Upper lobe of right lung (tissue), 1 donor: ENCODE data around the gene XYLT2. TPM values are rescaled to one million over a fixed set of nuclear protein-coding genes. Genes with fewer than 3 reads are reported as not detected.

ENCODE experiments used
- ATAC-seq: fragments of 200-7000 bp; cut with Tn5 transposase; one replicate; pipeline ENCODE4 v1.9.1; 2020; ENCODE audit warnings: mild to moderate bottlenecking, moderate library complexity
- DNase-seq: peaks from one replicate; pipeline ENCODE4 v3.0.0-alpha.2; 2020
- H3K27ac ChIP-seq: fragments of 200-600 bp; one replicate; pipeline ENCODE4 v1.8.0; 2022
- H3K27me3 ChIP-seq: fragments of 200-600 bp; one replicate; pipeline ENCODE4 v1.8.0; 2022; ENCODE audit warnings: mild to moderate bottlenecking
- H3K36me3 ChIP-seq: fragments of 200-600 bp; one replicate; pipeline ENCODE4 v1.8.0; 2022
- H3K4me1 ChIP-seq: fragments of 200-600 bp; one replicate; pipeline ENCODE4 v1.8.0; 2022
- H3K4me3 ChIP-seq: fragments of 200-600 bp; one replicate; pipeline ENCODE4 v1.8.0; 2022; ENCODE audit warnings: mild to moderate bottlenecking
- H3K9me3 ChIP-seq: fragments of 200-600 bp; one replicate; pipeline ENCODE4 v1.8.0; 2022
- intact Hi-C: fragments of 100-400 bp; cut with DNase I; formaldehyde crosslinking; loops from one replicate; pipeline ENCODE4 v1.11.0; 2022
- total RNA-seq: library from RNA; stranded (reverse); fragmentation: NEBNext Ultra II Directional; extraction: Animal tissue kit (Norgen Biotek cat#: 25700); gene quantifications from one replicate; pipeline ENCODE4 v1.2.1, GENCODE V29; 2021
- TF ChIP-seq, protein P1 (sequence below): fragments of 200-600 bp; IDR thresholded peaks from one replicate; pipeline ENCODE4 v1.8.0; 2022; ENCODE audit warnings: antibody characterized with exemption
- donor health status: DM: no; HTN: yes; CAD: no; lungs with severe emphysema.

The XYLT2 gene
- total RNA-seq, 1 donor from 2014 or later = 20.3 TPM

- H3K9me3 ChIP-seq = no peaks in the 10 kb centered on the region
- H3K27me3 ChIP-seq = no peaks in the 10 kb centered on the region
- DNase-seq (peak; percentile 59), ATAC-seq (no peak)
- no peak overlapping the region for H3K4me3 ChIP-seq
- H3K27ac ChIP-seq = no peak overlapping the region
- TF ChIP-seq, protein P1, sequence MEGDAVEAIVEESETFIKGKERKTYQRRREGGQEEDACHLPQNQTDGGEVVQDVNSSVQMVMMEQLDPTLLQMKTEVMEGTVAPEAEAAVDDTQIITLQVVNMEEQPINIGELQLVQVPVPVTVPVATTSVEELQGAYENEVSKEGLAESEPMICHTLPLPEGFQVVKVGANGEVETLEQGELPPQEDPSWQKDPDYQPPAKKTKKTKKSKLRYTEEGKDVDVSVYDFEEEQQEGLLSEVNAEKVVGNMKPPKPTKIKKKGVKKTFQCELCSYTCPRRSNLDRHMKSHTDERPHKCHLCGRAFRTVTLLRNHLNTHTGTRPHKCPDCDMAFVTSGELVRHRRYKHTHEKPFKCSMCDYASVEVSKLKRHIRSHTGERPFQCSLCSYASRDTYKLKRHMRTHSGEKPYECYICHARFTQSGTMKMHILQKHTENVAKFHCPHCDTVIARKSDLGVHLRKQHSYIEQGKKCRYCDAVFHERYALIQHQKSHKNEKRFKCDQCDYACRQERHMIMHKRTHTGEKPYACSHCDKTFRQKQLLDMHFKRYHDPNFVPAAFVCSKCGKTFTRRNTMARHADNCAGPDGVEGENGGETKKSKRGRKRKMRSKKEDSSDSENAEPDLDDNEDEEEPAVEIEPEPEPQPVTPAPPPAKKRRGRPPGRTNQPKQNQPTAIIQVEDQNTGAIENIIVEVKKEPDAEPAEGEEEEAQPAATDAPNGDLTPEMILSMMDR = no peak
- H3K36me3 ChIP-seq = peaks cover 35% of the 10 kb centered on the region
- intact Hi-C loops = no loop called here
- H3K4me1 ChIP-seq = no peaks in the 10 kb centered on the region
Measured at GRCh38 chr17:50355701-50356341, 9.9 kb downstream of the XYLT2 start.

DNA sequence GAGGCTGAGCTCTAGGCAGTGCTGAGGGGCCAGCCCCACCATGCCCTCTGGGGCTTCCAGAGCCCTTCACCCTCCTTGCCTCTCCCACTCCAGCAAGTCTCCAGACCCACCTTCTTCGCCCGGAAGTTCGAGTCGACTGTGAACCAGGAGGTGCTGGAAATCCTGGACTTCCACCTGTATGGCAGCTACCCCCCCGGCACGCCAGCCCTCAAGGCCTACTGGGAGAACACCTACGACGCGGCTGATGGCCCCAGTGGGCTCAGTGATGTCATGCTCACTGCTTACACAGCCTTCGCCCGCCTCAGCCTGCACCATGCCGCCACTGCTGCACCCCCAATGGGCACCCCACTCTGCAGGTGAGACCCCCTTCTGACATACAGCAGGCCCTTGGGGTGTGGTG, 10.5 kb downstream of the XYLT2 start:
- TF ChIP-seq, protein P1 = no peak
- Histone ChIP-seq H3K4me3 (no peak overlapping the region), H3K27me3 (no peaks in the 10 kb centered on the region), H3K4me1 (no peaks in the 10 kb centered on the region), H3K36me3 (peaks cover 41% of the 10 kb centered on the region), H3K27ac (no peak overlapping the region), H3K9me3 (no peaks in the 10 kb centered on the region)
- no peak for DNase-seq
- ATAC-seq = no peak
- intact Hi-C loops = no loop called here

DNA sequence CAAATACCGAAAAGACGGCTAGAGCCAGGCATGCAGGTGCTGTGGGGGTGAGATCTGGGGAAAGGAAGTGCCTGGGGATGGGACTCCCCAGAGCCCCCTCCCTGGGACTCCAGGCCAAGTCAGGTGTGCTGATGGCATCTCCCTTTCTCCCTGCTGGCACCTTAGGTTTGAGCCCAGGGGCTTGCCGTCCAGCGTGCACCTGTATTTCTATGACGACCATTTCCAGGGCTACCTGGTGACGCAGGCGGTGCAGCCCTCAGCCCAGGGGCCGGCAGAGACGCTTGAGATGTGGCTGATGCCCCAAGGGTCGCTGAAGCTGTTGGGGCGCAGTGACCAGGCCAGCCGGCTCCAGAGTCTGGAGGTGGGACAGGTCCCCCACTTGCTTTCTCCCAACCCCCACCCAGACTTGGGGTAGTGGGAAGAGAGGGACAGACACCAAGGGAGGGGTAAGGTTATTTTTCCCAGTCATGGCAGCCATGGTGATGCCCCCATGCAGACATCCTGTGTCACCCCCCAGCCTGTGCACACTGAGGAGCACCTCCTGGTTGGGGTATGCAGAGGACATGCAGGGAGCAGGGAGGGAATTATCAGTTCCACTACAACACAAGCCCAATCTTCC, 11.1 kb downstream of the XYLT2 start:
- DNase-seq (no peak), ATAC-seq (no peak)
- intact Hi-C loops = no loop called here
- H3K4me1 ChIP-seq = no peaks in the 10 kb centered on the region
- H3K36me3 ChIP-seq = peaks cover 41% of the 10 kb centered on the region
- H3K27me3 ChIP-seq = no peaks in the 10 kb centered on the region
- H3K27ac ChIP-seq = no peak overlapping the region
- TF ChIP-seq, protein P1 = no peak
- H3K4me3 ChIP-seq = no peak overlapping the region
- no peaks in the 10 kb centered on the region for H3K9me3 ChIP-seq

DNA sequence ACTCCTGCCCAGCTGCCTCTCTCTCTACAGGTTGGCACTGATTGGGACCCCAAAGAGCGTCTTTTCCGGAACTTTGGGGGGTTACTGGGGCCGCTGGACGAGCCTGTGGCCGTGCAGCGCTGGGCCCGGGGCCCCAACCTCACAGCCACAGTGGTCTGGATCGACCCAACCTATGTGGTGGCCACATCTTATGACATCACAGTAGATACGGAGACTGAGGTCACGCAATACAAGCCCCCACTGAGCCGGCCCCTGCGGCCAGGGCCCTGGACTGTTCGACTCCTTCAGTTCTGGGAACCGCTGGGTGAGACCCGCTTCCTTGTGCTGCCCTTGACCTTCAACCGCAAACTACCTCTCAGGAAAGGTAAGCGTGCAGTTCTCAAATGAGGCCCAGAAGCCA, 12.3 kb downstream of the XYLT2 start:
- peaks cover 41% of the 10 kb centered on the region for H3K36me3 ChIP-seq
- DNase-seq (no peak), ATAC-seq (no peak)
- TF ChIP-seq, protein P1 = no peak
- H3K27me3 ChIP-seq = no peaks in the 10 kb centered on the region
- peaks cover 7% of the 10 kb centered on the region for H3K4me1 ChIP-seq
- intact Hi-C loops = no loop called here
- H3K4me3 ChIP-seq = no peak overlapping the region
- H3K9me3 ChIP-seq = no peaks in the 10 kb centered on the region
- no peak overlapping the region for H3K27ac ChIP-seq

DNA sequence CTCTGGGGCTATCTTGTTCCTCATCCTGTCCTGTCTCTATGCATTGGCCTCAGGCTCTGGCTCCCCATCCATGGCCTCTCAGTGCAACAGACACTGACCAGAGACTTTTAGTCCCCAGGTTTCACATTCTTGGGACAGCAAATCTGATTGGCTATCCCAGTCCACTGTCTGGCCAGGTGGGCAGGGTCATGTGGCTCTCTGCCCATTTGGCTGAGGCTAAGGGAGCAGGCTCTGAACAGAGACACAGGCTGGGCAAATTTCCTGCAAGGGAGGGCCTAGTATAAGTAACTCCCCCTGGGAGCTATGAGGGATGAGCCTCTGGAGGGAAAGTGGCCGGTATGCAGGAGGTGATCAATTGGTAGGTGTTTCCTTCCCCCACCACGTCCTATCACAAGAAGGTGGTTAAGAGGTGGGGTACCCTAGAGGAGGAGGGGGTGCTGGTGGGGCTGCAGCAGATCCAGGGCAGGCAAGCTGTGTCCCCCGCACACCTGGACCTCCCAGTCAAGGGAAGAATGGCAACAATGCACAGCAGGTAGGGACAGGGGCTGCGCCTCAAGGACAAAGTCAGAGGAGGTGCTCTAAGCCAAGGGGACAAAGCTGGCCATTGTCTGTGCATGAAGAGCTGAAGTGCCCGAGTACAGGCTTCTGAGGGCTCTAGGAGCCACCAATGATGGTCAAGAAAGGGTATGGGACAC, 13.2 kb downstream of the XYLT2 start:
- Histone ChIP-seq H3K9me3 (no peaks in the 10 kb centered on the region), H3K27me3 (no peaks in the 10 kb centered on the region), H3K27ac (no peak overlapping the region), H3K4me3 (no peak overlapping the region), H3K4me1 (peaks cover 7% of the 10 kb centered on the region), H3K36me3 (peaks cover 41% of the 10 kb centered on the region)
- intact Hi-C loops = no loop called here
- no peak for DNase-seq
- no peak for ATAC-seq
- TF ChIP-seq, protein P1 = no peak
